Epithelial cell of esophagus (primary cell): ENCODE data around the gene LLPH.

Source experiments
- DNase-seq: peaks from one replicate; pipeline ENCODE4 v3.0.0; 2010; ENCODE audit warnings: low read depth
- H3K4me3 ChIP-seq: 2 replicates; pipeline ENCODE4 v1.5.1; 2011; ENCODE audit warnings: mild to moderate bottlenecking, low read length, control low read depth
- CTCF ChIP-seq: IDR thresholded peaks from 2 replicates; pipeline ENCODE4 v1.5.1; 2011; ENCODE audit warnings: low read depth, mild to moderate bottlenecking, low read length, control low read depth, inconsistent platforms; ENCODE audit not compliant: insufficient read depth; ENCODE audit errors: missing control alignments

Gene LLPH

GRCh38 chr12:66129934-66130266 lies 650 bp downstream of the LLPH start:
- TF ChIP-seq CTCF: no peak
- peak; percentile 32 for DNase-seq
- H3K4me3 ChIP-seq: peak overlapping the region; percentile 93

- H3K4me3 ChIP-seq: no peak overlapping the region
- DNase-seq: no peak
- TF ChIP-seq CTCF: no peak
Measured at GRCh38 chr12:66127650-66128049, 2.9 kb downstream of the LLPH start.

GRCh38 chr12:66120477-66120876 lies 10.1 kb downstream of the LLPH start:
- no peak for TF ChIP-seq CTCF
- H3K4me3 ChIP-seq: no peak overlapping the region
- DNase-seq: no peak

GRCh38 chr12:66119870-66120241 lies 10.7 kb downstream of the LLPH start:
- DNase-seq: no peak
- TF ChIP-seq CTCF: no peak
- no peak overlapping the region for H3K4me3 ChIP-seq

GRCh38 chr12:66119229-66119869 lies 11.2 kb downstream of the LLPH start:
- no peak for TF ChIP-seq CTCF
- no peak for DNase-seq
- no peak overlapping the region for H3K4me3 ChIP-seq

GRCh38 chr12:66118240-66118891 lies 12.2 kb downstream of the LLPH start:
- peak; percentile 80 for DNase-seq
- no peak for TF ChIP-seq CTCF

GRCh38 chr12:66117242-66117641 lies 13.3 kb downstream of the LLPH start:
- peak; percentile 10 for DNase-seq
- TF ChIP-seq CTCF: no peak
- H3K4me3 ChIP-seq: no peak overlapping the region

More at GRCh38 chr12:66118240-66118891, 12.2 kb downstream of the LLPH start:
- no peak overlapping the region for H3K4me3 ChIP-seq
